GM12872 (cell line): ENCODE results near the gene FAAH.

ENCODE experiments used
- CTCF ChIP-seq: IDR thresholded peaks from 3 replicates; pipeline ENCODE4 v1.5.1; 2011; ENCODE audit warnings: low read depth, mild to moderate bottlenecking, low read length, moderate library complexity; ENCODE audit not compliant: insufficient read depth

Gene FAAH

GRCh38 chr1:46429436-46429835, 35.3 kb downstream of the FAAH start:
- no peak for TF ChIP-seq CTCF

- TF ChIP-seq CTCF = 0 out of 3 replicates have a peak, but pooled peaks have one; percentile 4
These were observed 37.6 kb downstream of the FAAH start for GRCh38 chr1:46431695-46432094.

- no peak for TF ChIP-seq CTCF
These were observed 38.7 kb downstream of the FAAH start for GRCh38 chr1:46432781-46433327.

GRCh38 chr1:46434358-46434757, 40.2 kb downstream of the FAAH start:
- no peak for TF ChIP-seq CTCF

- no peak for TF ChIP-seq CTCF
These were observed 42.7 kb downstream of the FAAH start for GRCh38 chr1:46436844-46437243.

- TF ChIP-seq CTCF = no peak
These were observed 43.6 kb downstream of the FAAH start for GRCh38 chr1:46437723-46438122.

GRCh38 chr1:46438346-46438745, 44.2 kb downstream of the FAAH start:
- no peak for TF ChIP-seq CTCF
